Cerebellar nuclear complex (tissue), 1 donor: ENCODE data around the gene STAT5A.
"Not testable (repeated sequence)": the region's sequence is repeated elsewhere in the genome, so short reads cannot be mapped to it uniquely, and the experiment has no call there.

Source experiments
- DNase-seq, 2 experiments: peaks; one replicate each; lab custom pipeline; 2025; lab: John Stamatoyannopoulos, UW

The STAT5A gene

DNA sequence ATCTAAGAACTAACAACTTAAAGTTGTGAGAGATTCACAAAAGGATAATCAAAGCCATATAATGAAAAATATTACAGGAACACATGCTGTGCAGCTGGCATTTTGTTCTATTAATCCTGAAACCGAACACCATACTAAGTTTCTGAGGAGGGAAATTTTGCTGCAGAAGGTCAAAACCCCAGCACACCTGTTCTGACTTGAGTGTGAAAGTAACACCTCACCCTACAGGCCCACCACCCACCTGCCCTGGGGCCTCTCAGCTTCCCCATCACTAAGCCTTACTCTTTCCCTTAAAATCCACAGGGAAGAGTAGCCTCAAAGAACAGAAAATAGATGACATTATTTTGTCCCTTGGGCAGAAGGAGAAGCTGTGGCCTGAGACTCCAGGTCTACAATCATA lies 44.8 kb downstream of the STAT5A start:
- DNase-seq = no peak

DNA sequence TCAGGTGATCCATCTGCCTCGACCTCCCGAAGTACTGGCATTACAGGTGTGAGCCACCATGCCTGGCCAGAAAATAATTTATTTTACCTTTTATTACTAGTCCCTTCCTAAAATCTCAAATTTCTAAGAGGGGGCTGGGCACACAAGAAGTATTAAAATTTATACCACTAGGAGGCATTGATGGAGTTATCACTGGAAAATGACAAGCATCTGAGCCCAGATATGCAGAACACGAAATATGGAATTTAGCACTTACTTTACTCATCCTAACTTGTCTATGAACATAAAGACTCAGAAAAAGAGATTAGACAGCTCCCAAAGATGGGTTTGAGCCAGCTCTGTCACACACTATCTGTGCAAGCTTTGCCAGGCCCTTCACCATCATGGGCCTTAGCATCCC lies 46.4 kb downstream of the STAT5A start:
- no peak for DNase-seq

GRCh38 chr17:42337442-42337841 lies 49.1 kb downstream of the STAT5A start:
- DNase-seq = no peak

- no peak for DNase-seq
These were observed 50.2 kb downstream of the STAT5A start for GRCh38 chr17:42338427-42338985.

DNA sequence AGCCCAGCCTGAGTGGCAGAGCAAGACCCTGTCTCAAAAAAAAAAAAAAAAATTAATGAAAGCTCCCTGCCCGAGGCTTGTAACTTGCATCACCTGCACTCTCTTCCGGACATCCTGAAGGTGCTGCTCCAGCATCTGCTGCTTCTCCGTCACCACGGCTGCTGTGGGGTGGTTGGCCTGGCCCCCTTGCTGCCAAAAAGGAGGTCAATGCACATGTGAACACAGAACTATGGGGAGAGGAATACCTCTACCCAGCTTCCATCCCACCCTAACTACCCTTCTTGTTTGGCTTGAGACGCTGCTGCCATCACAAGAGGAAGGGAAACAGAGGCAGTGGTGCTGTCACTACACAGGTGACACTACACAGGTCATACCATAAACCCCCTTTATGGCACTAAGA lies 50.9 kb downstream of the STAT5A start:
- no peak for DNase-seq

- DNase-seq = no peak
These were observed 52.4 kb downstream of the STAT5A start for GRCh38 chr17:42340691-42341127.

GRCh38 chr17:42341568-42341967 lies 53.3 kb downstream of the STAT5A start:
- DNase-seq = no peak

DNA sequence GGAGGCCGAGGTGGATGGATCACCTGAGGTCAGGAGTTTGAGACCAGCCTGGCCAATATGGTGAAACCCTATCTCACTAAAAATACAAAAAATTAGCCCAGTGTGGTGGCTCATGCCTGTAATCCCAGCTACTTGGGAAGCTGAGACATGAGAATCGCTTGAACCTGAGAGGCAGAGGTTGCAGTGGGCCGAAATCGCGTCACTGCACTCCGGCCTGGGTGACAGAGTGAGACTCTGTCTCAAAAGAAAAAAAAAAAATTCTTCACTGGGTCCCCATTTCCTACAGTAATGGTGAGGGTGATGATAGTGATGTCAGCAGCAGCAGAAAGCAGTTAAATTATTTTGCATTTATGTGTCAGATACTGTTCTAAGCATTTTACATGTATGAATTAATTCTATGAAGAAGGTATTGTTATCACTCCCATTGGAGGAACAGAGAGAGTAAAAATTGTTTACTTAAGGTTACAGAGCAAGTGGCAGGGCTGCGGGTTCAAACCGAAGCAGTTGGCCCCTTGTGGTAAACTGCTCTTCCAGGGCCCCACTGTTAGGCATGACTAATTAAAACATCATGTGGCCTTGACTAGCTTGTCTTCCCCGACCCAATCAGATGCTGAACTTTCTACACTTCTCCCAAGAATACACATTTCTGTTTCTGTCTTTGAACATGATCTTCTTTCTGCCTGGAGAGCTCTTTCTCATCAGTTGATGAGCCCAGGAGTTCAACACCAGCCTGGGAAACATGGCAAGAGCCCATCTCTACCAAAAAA lies 54.1 kb downstream of the STAT5A start:
- DNase-seq = no peak

DNA sequence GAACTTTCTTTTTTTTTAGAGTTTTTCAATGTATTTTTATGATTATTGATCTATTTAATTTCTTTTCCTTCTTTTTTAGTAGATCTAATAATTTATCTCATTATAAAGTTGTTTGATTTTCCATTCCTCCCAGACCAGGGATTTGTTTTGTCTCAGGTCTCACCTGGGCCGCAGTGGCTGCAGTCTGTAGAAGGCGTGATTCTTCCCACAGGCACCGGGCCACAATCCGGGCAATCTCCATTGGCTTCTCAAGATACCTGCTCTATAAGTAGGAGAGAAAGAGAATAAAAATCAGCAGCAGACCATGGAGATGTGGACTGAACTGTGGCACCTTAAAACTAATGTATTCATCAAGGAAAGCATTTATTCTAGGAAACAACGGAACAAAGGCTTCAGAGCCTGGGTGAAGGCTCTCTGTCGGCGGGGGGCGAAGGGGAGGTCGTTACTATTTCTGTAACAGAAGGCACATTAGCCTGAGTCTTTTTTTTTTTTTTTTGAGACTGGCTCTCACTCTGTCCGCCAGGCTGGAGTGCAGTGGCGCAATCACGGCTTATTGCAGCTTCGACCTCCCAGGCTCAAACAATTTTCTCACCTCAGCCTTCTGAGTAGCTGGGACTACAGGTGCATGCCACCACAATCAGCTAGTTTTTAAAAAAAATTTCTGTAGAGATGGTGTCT lies 57.2 kb downstream of the STAT5A start:
- no peak for DNase-seq

GRCh38 chr17:42346481-42346880 lies 58.2 kb downstream of the STAT5A start:
- no peak for DNase-seq

DNA sequence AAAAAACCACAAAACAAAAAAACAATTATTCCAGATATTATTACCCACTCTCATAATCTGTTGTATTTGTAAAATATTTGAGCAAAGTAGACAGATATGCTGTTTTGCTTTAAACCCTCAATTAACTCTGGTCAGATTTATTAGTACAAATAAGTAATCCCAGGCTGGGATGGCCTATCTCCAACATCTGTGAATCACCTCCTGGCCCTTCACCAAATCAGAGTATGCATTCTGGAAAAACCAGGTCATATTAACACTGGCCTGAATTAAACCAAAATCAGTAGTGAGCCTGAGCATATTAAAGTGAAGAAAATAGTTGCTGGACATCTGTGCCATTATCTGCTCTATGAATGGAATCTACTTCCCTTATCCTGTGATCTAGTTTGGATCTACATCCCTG lies 58.9 kb downstream of the STAT5A start:
- peak in 1 of 2 experiments; percentile 64 for DNase-seq

GRCh38 chr17:42347606-42348005 lies 59.3 kb downstream of the STAT5A start:
- DNase-seq = no peak

- DNase-seq = no peak
These were observed 59.8 kb downstream of the STAT5A start for GRCh38 chr17:42348104-42348503.

GRCh38 chr17:42354956-42355843 lies 66.9 kb downstream of the STAT5A start:
- no peak for DNase-seq

GRCh38 chr17:42358434-42358833 lies 70.1 kb downstream of the STAT5A start:
- no peak for DNase-seq

- DNase-seq = no peak
These were observed 70.8 kb downstream of the STAT5A start for GRCh38 chr17:42359133-42359532.

- not testable (repeated sequence) for DNase-seq
These were observed 72.1 kb downstream of the STAT5A start for GRCh38 chr17:42360388-42360787.
